HFF-Myc (cell line): ENCODE data around the gene SPATS2L.

Source experiments
- DNase-seq: peaks from one replicate; pipeline ENCODE4 v3.0.0-alpha.2; 2011; ENCODE audit warnings: low read depth; ENCODE audit errors: extremely low read depth
- H3K4me3 ChIP-seq: replicated peaks from 2 replicates; pipeline ENCODE4 v1.5.1; 2011; ENCODE audit warnings: low read depth, mild to moderate bottlenecking, control low read depth, low read length
- TF ChIP-seq, protein P1 (sequence below): IDR thresholded peaks from 2 replicates; pipeline ENCODE4 v1.5.1; 2012; ENCODE audit warnings: mild to moderate bottlenecking, low read depth, low read length, control low read depth; ENCODE audit errors: missing control alignments

Gene SPATS2L

GRCh38 chr2:200422071-200422470 is 115.6 kb downstream of the SPATS2L start:
- DNase-seq = no peak
- TF ChIP-seq, protein P1, sequence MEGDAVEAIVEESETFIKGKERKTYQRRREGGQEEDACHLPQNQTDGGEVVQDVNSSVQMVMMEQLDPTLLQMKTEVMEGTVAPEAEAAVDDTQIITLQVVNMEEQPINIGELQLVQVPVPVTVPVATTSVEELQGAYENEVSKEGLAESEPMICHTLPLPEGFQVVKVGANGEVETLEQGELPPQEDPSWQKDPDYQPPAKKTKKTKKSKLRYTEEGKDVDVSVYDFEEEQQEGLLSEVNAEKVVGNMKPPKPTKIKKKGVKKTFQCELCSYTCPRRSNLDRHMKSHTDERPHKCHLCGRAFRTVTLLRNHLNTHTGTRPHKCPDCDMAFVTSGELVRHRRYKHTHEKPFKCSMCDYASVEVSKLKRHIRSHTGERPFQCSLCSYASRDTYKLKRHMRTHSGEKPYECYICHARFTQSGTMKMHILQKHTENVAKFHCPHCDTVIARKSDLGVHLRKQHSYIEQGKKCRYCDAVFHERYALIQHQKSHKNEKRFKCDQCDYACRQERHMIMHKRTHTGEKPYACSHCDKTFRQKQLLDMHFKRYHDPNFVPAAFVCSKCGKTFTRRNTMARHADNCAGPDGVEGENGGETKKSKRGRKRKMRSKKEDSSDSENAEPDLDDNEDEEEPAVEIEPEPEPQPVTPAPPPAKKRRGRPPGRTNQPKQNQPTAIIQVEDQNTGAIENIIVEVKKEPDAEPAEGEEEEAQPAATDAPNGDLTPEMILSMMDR = no peak
- no peak overlapping the region for H3K4me3 ChIP-seq

- no peak overlapping the region for H3K4me3 ChIP-seq
- no peak for DNase-seq
- TF ChIP-seq, protein P1 = no peak
These were observed 116.2 kb downstream of the SPATS2L start for GRCh38 chr2:200422532-200423261.

GRCh38 chr2:200423541-200423940 is 117.0 kb downstream of the SPATS2L start:
- H3K4me3 ChIP-seq = no peak overlapping the region
- TF ChIP-seq, protein P1 = no peak
- no peak for DNase-seq

DNA sequence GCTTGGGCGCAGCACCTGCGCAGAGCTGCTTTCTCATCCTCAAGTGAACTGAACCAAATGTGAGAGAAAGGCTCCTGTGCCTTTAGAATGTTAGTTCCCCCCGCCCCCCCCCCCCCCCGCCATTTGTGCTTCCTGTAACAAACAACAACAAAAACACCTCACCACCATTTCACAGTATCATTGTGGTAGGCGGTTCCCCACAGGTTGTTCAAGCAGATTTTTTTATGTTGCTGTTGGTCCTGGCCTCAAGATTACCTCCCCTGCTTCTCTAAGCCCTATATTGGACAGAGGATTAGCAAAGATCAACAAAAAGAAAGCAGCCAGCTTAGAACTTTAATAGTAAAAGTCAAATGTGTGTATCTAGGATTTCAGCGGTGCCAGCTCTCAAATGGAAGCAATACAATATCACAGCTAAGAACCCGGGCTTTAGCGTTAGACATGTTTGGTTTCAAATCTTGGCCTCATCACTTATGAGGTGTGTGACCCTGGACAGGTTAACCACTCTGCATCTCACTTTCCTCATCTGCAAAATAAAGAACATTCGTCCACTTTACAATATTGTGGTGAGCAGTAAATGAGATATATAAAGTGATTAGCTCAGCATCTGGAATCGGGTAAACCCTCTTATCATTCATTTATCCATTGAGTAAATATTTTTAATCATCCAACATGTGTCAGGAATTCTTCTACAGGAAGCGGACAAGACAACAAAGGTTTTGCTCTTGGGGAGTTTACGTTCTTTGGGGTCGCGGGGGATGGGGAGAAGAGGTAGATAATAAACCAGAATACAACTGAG is 118.7 kb downstream of the SPATS2L start:
- DNase-seq = no peak
- no peak overlapping the region for H3K4me3 ChIP-seq
- TF ChIP-seq, protein P1 = no peak

DNA sequence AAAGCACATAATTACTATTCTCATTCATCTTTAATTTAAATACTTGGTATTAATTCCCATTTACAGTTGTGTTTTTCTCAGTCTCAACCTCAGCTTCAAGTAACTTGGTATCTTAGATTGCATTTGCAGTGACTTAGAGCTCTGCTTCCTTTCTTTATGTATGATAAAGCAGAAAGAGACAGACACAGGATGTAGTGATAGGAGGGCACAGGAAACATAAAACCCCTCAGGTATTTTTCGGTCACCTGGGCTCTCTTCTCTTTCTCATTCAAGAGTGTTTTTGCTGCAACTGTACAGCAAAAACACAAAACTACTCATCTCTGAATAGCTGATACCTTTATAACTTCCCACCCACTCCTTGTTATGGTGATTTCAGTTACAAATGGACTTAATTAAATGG is 120.3 kb downstream of the SPATS2L start:
- no peak overlapping the region for H3K4me3 ChIP-seq
- TF ChIP-seq, protein P1 = no peak
- DNase-seq = no peak

DNA sequence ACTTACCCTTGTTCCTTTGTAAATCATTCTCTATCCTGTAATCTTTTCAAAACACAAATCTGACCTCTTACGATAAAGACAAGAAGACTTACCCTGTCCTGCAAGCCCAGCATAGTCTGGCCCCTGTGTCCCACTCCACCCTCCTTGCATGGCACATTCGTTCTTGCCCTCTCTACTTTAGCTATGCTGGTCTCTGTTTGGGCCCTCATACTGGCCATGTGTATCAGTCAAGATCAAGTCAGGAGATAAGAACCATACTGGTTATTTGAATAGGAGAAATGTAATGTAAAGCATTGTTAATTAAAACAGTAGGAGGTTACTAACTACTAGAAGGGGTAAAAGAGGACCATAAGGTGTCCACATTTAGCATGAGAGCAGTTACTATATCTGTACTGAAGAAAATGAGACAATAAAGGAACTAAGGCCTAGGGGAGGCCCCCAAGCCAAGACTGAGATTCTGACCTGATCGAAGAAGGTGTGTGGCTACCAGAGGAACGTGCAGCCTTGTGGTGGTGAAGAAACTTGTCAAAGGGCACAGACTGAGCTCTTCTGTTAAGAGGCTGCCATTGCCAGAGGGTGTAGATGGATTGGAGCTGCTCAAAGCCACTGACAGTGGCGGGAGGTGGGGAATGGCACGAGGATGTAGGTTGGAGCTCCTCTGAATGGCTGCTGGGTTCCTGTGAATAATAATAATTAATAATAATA is 122.6 kb downstream of the SPATS2L start:
- TF ChIP-seq, protein P1 = no peak
- no peak for DNase-seq
- H3K4me3 ChIP-seq = no peak overlapping the region
